Activated naive CD4-positive, alpha-beta T cell treated with anti-CD3 and anti-CD28 coated beads for 36 hours (primary cell): ENCODE results near the gene TUFT1. TPM values are rescaled to one million over a fixed set of nuclear protein-coding genes. Genes with fewer than 3 reads are reported as not detected.

ENCODE experiments used
- microRNA-seq: library from miRNA; unstranded; fragments of <30 nt; microRNA quantifications from one replicate; pipeline ENCODE4 v1.2.0, GENCODE V29; 2022; ENCODE audit warnings: borderline microRNAs expressed, borderline replicate concordance
- total RNA-seq, 2 experiments: library from RNA; stranded (reverse); gene quantifications; one replicate each; pipeline ENCODE4 v1.2.3, GENCODE V29; 2021

The TUFT1 gene
- total RNA-seq, 2 experiments from 2014 or later, result 2.3 to 2.8 TPM

Small RNAs within 50 kb of the gene (microRNA-seq; reads per million reads assigned to microRNA genes)
- not detected for gene MIR554

Other genes with a start within 250 kb of the TUFT1 start
- 10 to 100 TPM; 64.1 to 69.2 TPM for gene PI4KB, start 212.9 kb upstream of the TUFT1 start, total RNA-seq
- gene RFX5, start 193.1 kb upstream of the TUFT1 start, total RNA-seq, result 10 to 100 TPM; 62.3 to 63.4 TPM
- not detected for gene SELENBP1, start 167.6 kb upstream of the TUFT1 start, total RNA-seq
- 100 to 1,000 TPM; 394 to 398 TPM for gene PSMB4, start 140.7 kb upstream of the TUFT1 start, total RNA-seq
- 10 to 100 TPM; 69.7 to 73.7 TPM for gene POGZ, start 80.8 kb upstream of the TUFT1 start, total RNA-seq
- gene CGN, start 28.9 kb upstream of the TUFT1 start, total RNA-seq, result 1 to 10 TPM in 1 of 2 experiments, under 1 TPM in 1; 0.62 to 1.5 TPM
- gene SNX27, start 71.7 kb downstream of the TUFT1 start, total RNA-seq, result 10 to 100 TPM; 22.9 to 23.6 TPM
- gene CELF3, start 176.5 kb downstream of the TUFT1 start, total RNA-seq, result not detected
- not detected for gene RIIAD1, start 181.2 kb downstream of the TUFT1 start, total RNA-seq
- gene MRPL9, start 223.2 kb downstream of the TUFT1 start, total RNA-seq, result 100 to 1,000 TPM; 157 to 160 TPM